GM12875 (cell line): ENCODE data around the gene SGCD.

Source experiments
- H3K4me3 ChIP-seq: one replicate; pipeline ENCODE4 v1.5.1; 2011; ENCODE audit warnings: low read depth, low read length, control low read depth
- CTCF ChIP-seq: IDR thresholded peaks from 2 replicates; pipeline ENCODE4 v1.5.1; 2011; ENCODE audit warnings: low read depth, mild to moderate bottlenecking, control low read depth, inconsistent platforms, low read length, moderate library complexity, borderline replicate concordance; ENCODE audit not compliant: insufficient read depth

SGCD gene

GRCh38 chr5:156529892-156530291 is 202.9 kb downstream of the SGCD start:
- TF ChIP-seq CTCF, result no peak
- H3K4me3 ChIP-seq, result no peak overlapping the region

- H3K4me3 ChIP-seq, result no peak overlapping the region
- TF ChIP-seq CTCF, result no peak
These were observed 204.2 kb downstream of the SGCD start for GRCh38 chr5:156531199-156531598.

- no peak for TF ChIP-seq CTCF
- no peak overlapping the region for H3K4me3 ChIP-seq
These were observed 206.0 kb downstream of the SGCD start for GRCh38 chr5:156532921-156533320.

GRCh38 chr5:156534085-156534484 is 207.1 kb downstream of the SGCD start:
- no peak for TF ChIP-seq CTCF
- H3K4me3 ChIP-seq, result no peak overlapping the region

GRCh38 chr5:156534906-156535485 is 208.0 kb downstream of the SGCD start:
- no peak overlapping the region for H3K4me3 ChIP-seq
- no peak for TF ChIP-seq CTCF

GRCh38 chr5:156540491-156540890 is 213.5 kb downstream of the SGCD start:
- TF ChIP-seq CTCF, result no peak
- no peak overlapping the region for H3K4me3 ChIP-seq

- H3K4me3 ChIP-seq, result no peak overlapping the region
- TF ChIP-seq CTCF, result no peak
These were observed 214.6 kb downstream of the SGCD start for GRCh38 chr5:156541582-156541981.
